ENCODE results near the gene SNED1.

The SNED1 gene

DNA sequence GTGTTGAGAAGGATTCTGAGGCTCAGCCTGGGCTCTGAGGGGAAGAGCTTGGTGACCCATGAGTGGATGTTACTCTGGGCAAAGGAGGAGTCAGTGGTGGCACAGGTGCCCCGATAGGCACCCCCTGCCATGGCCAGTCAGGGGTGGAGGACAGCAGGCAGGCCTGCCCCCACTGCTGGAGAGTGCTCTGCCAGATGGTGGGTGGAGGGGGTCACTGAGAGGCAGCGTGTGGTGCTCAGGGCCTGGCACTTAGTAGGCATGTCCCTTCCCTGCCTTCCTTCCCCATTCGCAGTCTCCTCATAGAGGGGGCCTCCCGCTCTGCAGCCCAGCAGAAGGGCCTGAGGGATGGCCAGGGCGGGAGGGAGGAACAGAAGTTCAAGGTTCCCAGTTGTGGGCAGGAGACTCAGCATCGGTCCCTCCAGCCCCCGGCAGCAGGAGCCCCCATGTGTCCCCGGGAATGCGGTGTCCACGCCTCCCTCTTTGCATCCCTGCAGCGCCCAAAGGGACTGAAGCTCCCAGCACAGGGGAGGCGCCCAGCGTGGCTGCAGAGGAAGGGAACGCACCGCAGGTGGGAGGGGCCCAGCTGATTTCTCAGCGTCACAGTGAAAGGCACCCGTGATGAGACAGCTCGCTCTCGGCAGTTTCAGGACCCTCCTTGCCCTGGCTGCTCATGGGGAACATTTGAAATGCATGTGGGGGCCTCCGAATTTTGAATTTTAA, 5.7 kb upstream of the SNED1 start:
- peak; percentile 22 for DNase-seq

DNA sequence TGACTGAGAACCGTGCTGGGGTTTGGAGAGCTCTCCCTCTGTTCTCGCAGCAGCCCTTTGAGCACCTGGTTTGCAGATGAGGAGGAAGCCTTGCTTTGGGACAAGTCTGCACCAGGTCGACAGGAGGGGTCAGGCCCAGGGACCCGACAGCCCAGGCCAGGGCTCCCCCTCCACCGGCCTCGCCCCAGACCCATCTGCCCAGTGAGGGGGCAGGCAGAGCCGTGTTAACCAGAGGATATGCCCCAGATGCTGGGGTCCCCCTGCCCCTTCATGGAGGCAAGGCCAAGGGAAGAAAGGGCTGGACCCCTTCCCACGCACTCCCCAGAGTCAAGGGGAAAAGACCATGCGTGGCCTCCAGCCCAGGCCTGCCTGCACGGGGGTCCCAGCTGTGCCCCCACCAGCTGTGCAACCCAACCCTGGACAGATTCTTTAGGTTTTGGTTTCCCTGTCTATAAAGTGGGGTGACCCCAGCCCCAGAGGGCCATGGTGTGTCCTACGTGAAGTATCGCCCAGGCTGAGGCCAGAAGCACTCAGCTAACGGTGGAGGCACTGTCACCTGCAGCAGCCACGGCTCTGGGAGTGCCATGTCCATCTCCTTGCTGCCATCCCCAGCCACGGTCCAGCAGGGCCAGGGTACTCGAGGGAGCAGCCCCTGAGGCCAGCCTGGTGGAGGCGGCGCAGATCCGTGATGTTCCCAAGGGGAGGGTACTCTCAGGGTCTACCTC, 4.8 kb upstream of the SNED1 start:
- no peak for DNase-seq

DNA sequence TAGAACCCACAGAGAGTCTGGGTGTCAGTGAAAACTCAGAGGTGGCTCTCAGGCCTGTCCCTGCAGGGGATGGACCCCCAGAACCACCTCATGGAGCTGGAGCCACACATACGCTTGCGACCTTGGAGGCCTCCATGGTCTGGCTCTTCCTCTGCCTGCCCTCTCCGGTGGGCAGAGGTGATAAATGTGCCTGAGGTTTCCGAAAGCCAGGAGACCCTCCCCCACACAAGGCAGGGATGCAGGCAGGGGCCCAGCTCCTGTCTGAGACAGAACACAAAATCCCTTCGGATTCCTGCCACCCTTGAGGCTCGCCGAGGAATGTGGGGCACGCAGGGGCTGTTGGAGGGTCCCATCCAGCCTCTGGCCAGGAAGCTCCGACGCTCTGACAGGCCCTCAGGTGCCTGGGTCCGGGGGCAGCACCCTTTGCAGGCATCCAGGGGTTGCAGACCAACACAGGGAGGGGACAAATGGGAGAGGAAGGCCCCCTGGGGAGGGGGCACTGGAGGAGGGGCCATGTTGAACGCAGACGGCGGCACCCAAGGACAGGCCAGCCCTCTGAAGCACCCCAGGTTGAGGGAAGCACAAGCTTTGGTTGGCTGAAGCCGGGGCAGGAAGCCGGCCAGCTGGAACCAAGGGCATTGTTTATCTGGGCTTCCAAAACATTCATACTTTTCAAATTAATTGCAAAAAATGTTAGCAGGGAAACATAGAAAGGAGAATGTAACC, 4.1 kb upstream of the SNED1 start:
- no peak for DNase-seq

DNA sequence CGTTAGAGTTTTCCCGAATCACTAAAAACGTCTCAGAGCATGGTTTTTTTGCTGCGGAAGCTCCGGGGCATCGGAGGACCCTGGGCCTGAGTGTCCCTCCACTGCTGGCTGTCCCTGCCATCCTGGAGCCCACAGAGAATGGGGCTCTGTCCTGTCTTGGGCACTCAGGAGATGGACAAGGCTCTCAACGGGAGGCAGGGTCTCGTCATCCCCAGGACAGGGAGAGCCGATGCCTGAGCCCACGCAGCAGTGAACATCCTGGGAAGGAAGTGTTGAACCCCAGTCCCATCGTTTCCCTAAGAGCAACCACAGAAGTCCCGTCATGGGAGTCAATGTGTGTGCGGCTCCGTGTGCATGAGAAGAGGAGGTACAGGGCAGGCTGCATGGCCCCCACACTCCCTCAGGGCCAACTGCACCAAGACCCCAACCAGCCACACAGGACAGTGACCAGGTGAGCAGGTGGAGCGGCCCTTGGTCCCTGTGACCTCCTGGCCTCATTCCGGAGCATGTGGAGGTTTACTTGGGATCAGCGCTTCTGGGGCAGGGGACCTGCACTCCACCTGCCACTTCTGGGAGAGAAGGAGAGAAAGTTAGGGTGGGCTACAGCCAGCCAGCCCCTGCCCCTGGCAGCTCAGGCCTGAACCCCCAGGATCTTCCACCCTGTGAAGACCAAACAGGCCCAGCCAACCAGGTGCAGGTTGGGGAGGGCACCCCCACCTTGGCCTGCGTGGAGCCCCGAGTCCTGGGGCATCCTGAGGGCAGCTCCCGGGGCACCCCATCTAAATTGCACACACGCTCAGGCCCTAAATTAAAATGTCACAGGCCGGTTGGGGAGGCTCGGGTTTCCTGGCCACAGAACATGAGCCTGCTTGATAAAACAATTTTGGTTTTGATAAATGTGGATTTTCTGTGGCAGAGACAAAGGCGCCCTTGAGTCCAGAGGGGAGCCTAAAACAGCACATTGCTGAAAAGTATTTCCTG, 3.1 kb upstream of the SNED1 start:
- DNase-seq = peak; percentile 43

DNA sequence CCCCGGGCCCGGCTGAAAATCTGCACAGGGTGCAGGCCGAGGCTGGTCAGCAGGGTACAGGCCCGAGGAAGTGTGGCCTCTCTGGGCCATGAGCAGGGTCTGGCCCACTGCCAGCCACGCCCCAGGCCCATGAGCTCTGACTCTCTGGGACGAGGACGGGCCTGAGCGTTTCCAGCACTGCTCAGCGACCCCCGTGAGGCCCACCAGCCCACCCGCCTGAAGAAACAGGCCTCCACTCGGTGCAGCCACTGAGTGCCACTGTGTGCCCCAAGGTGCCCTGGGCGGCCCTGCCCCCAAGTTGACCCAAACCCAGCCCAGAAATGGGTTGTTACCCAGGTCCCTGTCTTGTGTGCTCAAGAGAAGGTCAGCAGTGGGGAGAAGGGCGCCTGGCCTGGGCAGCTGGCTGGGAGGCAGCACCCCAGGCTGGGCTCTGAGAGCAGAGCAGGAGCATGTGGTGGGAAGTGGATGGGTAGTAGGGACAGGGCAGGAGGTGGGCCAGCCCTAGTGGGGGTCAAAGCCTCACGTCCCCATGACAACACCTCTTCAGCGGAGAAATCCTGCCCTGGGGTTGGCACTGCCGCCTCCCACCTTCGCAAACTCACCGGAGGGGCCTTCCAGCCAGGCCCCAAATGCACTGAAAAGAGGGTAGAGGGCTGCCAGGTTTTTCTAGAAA, 2.1 kb upstream of the SNED1 start:
- no peak for DNase-seq

DNA sequence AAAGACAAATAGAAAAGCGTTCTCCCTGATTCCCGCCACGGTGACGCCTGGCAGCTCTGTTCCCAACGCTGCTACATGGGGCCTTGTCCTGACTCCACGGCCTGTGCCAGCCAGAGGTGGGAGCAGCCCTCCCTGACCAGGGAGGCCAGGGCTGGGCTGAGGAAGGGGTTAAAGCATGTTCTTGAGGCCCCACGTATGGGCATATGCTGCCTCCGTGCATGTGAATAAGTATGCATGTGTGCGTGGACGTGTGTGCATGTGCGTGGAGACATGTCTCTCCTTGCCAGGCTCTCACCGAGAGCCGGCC, 1.6 kb upstream of the SNED1 start:
- no peak for DNase-seq

DNA sequence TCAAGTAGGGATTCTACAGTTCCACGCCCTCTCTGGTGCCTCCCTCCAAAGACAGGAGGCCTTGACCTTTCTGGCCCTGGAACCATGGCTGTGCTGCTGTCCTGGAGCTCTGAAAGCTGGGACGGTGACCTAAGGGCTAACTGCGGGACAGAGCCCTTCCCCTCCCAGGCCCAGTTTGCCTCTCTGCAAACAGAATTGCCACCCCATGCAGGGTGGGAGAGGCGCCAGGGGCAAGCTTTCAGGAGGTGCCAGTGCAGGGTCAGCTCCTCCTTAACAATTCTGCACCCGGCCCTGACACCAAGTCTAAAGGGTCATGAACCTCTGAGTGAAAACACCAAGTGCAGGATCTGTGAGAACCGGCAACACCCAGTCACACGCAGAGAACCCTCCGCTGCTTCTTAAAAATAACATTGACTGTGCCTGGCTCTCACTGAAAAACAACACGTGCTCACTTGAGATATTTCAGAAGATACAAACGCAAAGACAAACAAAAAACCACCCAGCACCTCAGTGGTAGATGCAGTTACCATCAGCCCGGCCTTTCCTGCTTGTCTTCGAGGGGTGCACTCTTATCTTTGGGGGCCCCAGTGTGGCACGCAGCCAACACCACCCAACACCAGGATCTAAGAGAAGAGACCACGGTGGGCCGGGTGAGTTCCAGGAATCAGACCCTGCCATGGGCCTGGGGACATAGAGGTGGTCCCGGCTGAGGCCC, 1.1 kb upstream of the SNED1 start:
- peak; percentile 26 for DNase-seq

DNA sequence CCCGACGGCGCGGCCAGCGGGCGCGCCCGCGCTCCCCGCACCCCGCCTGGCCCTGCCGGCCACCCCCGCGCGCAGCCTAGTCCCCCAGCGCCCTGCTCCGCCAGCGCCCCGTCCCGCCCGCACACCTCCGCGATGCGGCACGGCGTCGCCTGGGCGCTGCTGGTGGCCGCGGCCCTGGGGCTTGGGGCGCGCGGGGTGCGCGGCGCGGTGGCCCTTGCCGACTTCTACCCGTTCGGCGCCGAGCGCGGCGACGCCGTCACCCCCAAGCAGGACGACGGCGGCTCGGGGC, 232 bp downstream of the SNED1 start:
- DNase-seq = no peak

DNA sequence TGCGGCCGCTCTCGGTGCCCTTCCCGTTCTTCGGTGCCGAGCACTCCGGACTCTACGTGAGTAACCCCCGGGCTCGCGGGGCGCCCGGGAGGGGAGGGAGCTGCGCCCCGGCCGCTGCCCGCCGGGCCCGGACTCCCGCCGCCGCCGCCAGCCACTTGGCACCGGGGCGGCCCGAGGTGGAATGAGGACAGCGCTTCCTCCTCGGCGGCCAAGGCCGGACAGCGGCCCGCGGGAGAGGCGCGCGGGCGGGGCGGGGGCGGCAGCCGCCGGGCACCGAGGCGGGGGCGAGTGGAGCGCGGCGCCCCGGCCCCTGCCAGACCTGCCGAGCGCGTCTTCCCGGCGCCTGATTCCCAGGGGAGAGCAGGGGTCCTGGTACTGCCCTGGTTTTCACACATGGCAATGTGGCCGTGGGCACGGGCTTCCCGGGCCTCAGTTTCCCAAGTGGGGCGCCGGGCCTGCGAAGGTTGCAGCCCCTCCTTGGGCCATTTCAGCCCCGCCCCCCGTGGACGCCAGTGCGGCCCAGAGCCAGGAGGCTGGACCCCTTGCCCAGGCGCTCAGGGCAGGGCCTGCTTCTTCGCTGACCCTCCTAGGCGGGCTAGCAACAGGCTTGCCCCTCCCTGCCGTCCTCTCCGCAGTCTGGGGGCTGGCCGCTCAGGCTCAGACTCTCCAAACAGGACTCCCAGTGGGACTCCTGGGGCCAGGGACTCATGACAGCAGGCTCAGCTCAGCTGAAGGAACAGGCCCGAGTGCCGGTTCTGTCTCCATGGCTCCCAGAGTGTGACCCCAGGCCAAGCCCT, 775 bp downstream of the SNED1 start:
- no peak for DNase-seq

DNA sequence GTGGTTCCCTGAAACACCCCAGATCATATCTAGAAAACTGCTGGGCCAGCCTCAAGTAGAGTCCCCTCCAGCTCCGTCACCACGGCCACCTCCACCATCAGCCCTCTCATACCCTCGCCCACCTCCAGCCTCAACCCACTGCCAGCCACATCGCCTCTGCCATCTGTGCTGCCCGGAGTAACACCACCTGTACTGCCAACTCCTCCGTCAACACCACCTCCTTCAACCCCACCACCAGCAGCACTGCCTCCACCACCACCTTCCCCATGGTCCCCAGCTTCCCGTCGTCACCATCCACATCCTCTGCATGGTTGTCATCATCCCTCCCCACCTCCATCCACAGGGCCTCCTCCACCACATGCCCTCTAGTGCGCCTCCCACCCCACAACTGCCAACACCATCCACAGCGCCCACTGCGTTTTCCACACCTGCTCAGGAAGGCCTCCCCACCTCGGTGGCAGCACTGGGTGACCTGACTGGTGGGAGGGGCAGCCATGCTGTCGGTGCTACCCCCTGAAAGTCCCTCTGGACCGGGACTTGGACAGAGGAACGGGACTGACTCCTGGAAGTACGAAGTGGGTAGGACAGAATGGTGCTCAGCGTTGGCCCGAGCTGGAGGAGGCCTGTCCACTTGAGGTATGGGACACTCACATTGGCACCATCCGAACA, 1.6 kb downstream of the SNED1 start:
- DNase-seq = no peak

DNA sequence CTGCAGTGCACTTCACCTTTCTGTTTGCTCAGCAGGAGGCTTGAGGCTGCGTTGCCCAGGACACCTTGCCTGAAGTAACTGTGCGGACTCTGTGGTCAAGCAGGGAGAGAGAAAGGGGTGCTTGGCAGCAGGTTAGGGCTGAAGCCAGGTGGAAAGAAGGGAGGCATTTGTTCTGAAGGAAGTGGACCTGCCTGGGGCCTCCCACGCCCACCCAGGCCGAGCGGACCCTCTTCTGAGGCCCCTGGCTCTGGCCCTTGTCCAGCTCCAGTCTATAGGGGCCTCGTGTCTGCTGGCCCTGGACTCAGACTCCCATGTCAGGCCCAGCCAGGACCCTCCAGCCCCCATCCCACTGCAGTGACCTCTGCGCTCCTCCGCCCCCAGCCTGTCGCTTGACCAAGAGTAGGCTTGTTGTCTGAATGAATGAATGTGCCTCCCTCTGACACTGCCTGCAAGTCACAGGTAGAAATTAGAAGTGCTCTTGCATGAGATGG, 2.5 kb downstream of the SNED1 start:
- no peak for DNase-seq

DNA sequence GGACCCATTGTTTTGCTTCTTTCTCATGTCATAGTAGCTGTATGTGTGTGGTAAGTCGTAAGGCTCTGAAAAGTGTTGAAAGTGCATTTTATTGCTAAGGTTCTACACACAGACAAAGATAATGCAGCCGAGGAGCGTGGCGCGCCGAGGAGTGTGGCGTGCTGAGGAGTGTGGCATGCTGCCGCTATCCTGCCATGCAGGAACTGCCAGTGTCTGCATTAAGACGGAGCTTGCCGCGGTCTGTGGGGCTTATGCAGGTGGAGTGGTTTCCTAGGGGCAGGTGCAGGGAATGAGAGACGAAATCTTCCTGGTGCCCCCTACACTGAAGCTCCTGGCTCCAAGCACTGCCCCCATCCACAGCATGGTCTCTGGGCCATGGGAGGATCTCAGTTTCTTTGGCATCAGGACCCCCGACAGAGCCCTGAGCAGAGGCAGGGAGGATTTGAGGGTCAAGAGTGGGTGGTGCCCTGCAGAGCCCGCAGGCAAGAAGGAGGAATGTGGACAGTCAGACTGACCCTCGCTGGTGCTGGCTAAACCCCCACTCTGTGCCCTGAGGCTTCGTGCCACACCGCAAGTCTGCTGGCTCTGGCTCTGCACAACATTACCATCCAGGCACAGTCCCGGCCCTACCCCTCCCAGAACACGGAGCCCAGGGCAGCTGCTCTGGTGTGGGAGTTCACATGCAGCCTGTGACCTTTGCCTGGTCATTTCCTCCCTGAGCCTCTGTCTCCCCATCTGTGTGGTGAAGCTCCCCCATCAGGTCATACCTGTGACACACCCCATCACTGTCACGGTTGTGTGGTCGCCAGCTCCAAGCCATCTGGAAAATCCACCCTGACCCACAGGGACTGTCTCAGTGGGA, 3.2 kb downstream of the SNED1 start:
- DNase-seq = no peak

DNA sequence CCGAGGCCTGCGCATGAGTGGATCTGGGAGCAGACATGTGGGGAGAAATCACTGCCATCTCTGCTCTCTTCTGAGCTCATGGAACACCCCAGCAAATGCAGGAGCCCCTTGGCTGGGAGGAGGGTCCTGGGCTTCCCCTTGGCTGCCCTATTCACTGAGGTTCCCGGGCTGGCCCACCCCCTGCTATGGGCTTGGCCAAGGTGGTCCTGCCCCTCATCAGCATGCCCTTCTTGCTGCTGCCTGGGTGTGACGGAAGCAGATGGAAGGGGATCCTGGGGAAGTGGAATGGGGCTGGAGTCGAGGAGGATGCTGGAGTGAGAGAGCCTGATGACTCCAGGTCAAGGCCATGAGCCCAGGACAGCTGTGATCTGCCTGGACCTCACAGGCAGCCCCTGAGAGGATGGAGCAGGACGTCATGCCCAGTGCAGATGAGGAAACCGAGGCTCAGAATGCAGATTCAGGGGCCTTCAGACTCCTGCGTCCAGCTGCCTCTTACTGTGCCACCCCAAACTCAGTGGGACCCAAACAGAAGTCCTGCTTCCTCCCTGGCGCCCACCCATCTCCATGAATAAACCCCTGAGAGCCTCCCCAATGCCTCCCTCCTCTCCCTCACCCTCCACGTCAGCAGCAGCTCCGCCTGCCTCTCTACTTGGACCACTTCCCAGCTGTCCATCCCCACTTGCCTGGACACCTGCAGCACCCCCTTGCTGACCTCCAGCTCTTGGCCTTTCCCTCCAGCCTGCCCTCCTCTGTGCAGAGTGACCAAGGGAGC, 4.0 kb downstream of the SNED1 start:
- DNase-seq = no peak

DNA sequence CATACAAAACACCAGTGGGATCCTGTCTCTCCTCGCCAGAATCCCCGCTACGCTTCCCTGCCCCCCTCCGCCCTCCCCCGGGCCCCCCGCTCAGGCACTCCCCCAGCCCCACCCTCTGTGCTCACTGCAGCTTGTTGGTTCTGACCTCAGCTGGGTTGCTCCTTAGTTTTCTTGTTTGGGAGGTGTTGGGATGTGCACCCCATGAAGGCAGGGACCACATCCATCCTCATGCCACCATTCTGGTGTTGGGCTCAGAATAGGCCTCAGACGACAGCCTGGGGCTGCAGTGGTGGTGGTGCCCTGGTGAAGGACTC, 4.6 kb downstream of the SNED1 start:
- no peak for DNase-seq

DNA sequence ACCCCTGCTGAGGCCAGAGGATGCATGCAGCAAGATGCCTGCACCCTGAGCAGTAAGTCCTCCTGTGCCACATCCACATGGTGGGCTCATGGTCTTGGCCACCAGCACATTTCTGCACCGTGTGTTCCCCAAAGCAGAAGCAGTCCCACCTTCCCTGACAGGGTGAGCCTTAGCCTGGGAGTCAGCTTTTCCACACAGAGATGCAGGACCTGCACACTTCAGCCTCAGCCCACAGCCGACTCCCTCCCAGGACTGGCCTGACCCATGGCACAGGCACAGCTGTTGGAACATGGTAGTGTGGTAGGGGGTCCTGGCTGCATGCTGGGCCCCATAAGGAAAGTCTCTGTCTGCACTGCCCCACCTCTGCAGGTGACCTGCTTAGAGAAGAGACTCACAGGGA, 5.0 kb downstream of the SNED1 start:
- DNase-seq = no peak

DNA sequence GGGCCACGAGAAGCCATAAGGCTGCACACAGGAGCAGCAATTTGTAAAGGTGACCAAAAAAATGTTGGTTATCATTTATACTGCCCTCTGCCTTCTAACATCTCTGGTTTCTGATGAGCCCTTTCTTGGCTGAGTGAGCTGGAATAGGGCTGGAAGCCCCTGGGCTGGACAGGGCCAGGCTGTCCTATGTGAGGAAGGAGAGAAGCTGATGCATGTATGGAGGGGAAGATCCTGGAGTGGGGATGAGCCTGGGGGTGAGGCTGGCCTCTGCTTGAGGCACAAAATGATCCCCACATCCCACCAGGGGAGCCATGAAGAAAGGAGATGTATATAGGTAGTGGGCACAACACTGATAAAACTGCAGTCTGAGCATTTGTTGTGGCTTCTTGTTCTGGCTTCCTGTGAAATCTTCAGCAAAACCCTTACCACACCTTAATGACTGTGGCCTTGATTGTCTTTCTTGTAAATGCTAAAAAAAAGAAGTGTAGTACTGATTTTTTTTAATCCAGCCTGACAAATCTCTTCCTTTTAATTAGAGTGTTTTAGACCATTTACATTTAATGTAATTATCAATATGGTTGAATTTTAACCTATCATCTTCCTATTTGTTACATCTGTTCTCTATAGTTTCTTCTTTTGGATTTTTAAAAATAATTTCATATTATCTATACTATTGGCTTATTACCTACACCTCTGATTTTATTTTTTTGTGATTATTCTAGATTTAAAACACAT, 5.6 kb downstream of the SNED1 start:
- DNase-seq = no peak

DNA sequence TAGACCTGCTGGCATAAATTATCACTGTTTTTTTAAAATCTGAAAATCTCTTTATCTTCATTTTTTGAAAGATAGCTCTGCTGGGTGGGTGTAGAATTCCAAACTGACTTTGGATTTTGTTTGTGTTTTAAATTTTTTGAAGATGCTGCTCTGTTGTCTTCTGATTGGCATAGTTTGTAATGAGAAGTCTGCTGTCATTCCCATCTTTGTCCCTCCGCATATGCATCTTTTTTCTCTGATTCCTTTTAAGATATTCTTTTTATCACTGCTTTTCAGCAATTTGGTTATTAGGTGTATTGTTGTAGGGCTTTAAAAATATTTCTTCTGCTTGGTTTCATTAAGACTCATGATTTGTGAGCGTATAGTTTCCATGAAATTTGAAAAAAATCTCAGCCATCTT, 7.2 kb downstream of the SNED1 start:
- DNase-seq = no peak

DNA sequence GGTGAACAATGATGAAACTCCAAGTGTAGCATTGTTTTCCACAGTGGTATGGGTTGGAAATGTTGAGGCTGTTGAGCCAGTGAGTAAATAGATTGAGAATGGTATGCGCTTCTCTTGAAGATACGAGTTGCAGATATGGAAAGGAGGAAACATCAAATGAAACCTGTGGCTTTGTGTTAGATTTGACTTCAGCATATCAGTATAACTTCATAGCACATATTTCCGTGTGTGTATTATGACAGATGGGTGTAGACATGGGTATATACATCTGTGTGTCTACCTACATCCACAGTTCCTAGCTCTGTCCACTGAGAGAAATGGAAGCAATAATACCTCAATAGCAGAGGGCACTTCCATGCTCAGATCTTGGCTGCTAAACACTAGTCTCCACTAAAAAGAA, 8.0 kb downstream of the SNED1 start:
- no peak for DNase-seq
